ACHN (cell line): Measurements from ENCODE around the gene ARFGAP3.

Source experiments
- DNase-seq: peaks from one replicate; pipeline ENCODE4 v3.0.0-alpha.2; 2015
- in situ Hi-C: cut with HindIII; loops from 2 replicates; pipeline ENCODE4 v1.10.0; 2017; ENCODE audit warnings: low sequenced_read_pairs, low pct_ligation_motif_present, low pct_unique_long_range_greater_than_20kb

ARFGAP3 gene

DNA sequence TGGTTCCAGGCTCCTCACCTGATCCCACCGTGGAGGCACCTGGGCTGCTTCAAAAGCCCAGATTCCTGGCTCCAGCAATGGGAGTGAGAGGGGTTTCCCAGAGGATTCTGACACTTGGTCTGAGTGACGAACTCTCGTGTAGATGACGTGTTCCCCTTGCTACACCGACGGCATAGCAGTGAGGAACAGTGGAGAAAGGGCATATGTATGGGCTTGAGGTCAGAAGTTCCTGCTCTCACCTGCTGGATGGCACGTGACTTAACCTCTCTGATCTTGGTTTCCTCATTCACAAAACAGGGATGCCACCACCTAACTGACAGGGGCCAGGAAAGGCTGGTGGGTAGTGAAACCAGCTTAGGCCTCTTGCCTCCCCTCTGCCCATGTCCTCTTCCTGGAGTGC, 30.0 kb upstream of the ARFGAP3 start:
- no peak for DNase-seq
- in situ Hi-C loops = no loop called here

DNA sequence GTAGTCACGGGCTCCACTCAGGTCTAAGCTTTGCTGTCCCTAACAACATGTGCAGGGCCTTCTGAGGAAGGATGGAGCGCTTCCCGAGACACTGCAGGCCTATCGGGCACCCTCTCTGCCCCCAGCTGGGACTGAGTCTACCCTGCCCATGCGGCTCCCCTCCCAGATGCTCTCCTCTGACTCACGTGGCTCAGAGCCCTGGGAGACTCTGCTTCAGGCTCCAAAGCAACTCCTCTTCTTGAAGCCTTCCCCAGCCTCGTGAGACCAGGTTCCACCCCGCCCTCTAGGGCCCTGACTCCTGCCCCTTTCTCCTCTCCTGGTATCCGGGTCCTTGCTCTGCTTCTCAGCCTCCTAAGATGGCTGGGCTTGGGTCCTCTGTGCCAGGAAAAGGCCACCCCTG, 28.4 kb upstream of the ARFGAP3 start:
- DNase-seq = no peak
- in situ Hi-C loops = no loop called here

DNA sequence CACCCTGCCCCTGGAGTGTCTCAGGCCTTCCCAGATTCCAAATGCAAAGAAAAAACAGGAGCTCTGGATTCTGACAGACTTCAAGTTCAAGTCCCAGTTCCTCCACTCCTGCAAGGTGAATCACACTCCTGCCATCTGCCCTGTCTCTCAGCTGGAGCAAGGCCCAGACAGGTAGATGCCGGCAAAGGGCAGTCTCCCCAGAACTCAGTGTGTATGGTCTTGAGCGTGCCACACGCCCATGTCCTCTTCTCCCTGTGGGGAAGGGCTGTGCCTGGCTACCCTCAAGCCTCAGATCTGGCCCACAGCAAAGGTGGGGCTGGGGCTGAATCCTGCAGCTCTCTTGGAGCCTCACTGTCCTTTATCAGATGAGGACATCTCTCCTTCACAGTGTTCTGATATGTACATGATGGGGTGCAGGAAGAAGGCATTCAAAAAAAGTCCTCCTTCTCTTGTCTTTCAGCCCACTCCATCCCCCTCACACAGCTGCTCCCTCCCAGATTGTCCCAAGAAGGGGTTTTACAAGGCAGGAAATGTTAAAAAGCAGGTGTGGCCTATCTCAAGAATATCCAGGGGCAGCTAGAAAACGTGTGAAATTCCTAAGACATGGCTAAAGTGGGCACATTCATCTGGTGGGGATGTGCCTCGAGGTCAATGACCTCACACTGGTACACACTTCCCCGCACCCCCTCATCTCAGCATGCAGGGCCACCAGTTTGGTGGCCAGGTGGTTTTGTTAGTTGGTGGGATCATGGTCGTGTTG, 27.7 kb upstream of the ARFGAP3 start:
- in situ Hi-C loops = no loop called here
- no peak for DNase-seq

DNA sequence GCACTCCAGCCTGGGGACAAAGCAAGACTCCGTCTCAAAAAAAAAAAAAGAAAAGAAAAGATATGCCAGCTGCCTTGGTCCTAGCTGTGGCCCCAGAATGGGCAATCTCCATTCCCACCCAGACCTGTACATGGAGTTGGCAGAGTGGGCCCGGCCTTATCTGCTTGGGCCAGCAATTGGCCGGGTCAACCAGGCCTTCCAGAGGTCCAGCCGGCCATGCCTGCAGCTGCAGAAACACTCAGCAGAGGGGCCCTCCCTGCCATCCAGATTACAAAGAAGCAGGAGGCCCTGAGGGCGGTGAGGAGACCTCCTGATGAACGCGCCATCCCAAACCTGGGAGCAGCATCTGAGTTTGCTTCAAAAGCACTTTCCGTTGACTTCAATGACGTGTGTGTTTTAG, 26.9 kb upstream of the ARFGAP3 start:
- in situ Hi-C loops = no loop called here
- DNase-seq = no peak

DNA sequence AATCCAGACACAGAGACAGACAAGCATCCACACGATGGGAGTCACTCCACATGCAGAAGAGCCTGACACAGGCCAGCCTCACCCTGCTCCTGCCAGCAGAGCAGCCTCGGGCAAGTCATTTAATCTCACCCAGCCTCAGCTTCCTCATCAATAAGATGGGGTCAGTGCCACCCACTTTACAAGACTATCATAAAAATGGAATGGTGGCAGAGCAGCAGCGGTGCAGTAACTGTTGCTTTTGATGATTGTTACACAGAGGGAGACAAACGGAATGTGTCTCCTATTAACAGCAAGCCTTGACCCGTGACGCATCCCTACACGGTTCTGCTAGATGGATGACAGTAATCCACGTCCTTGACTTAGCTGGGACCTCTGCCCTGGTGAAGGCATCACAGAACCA, 26.0 kb upstream of the ARFGAP3 start:
- DNase-seq = no peak
- in situ Hi-C loops = no loop called here

DNA sequence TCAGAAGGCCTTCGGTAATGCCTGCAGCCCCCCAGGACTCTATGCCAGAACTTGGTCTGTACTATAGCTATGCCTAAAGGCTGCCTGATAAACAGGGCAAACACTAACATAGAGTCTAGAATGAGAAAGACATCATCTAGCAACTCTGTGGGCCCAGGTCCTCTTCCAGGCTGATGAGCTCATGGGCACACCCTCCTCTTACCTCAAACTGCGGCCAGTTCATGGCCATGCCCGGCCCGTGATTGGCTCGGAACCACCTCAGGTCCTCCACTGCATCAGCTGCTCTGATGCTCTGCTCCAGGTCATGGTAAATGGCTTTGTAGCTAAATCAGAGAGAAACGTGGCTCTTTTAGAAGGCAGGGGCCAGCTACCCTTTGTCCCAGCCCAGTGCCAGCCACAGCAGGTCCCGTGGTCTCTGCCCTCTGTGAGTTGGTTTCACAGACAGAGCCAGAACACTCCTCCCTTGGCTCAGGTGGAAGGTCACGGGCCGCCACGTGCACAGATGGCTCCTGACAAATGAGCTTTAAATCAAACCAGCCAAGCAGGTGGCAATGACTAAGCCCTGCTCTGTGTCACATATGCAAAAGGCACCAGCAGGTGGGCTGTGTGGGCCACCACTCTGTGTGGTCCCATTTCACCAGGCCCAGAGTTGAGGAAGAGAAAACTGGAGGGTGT, 25.0 kb upstream of the ARFGAP3 start:
- no peak for DNase-seq
- in situ Hi-C loops = no loop called here

DNA sequence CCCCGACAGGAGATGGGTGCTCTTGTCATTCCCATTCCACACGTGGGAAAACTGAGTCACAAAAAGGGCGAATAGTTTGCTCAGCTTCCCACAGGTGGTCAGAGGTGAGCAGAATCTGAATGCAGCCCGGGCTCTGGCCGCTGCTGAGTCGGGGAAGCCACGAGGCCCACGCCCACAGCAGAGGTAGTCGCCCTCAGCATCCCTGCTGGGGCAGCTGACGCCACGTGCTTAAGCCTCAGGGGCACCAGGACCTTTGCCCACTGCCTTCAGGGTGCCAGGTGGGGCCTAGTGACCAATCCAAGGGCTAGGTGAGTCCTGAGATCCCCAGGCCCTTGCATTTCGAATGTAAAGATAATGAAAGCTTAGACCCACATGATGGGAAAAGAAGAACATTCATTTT, 24.2 kb upstream of the ARFGAP3 start:
- no peak for DNase-seq
- in situ Hi-C loops = no loop called here

DNA sequence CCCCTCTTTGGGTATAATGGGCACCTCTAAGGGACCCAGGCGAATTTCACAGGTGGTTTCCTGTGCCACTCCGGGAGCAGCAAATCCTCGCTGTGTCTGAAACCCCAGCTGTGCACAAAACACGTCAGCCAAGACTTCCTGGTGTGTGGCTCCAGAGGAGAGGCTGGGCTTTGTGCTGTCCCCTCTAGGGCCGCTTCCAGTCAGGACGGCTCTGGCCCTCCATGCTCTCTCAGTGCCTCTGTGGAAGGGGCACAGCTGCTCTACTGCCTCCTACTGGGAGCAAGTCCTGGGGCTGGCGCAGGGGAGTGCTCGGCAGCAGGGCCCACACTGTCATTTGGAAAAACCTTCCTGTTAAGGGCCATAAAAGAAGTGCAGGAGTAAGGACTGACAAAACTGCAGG, 23.7 kb upstream of the ARFGAP3 start:
- no peak for DNase-seq
- in situ Hi-C loops = no loop called here

DNA sequence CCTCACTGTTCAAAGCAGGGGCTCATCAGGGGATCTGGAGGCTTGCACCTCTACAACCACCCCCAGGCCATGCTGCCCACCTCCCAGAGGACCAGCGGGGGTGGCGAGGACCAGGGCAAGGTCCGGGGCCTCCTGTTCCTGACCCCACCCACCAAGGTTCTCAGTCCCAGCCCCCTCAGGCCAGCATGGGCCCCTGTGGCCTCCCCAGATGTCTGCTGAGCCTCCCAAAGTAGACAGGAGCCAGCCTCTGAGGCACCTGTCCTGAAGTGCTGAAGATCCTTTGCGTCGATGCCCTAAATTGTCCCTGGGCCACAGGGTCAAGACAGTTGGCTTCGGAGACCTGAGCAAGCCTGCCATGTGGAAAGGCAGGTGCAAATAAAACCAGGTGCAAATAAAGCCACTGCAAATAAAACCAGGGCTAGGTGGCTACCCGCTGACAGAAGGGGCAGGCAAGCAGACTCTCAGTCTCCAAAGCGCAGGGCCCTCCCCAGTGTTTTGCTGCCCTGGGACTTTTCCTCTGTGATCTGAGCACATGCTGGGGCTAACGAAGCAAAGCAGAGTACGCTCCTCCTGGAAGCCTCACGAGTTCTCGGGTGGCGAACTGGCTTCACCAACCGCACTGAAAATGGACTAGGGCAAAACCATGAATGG, 22.4 kb upstream of the ARFGAP3 start:
- no peak for DNase-seq
- in situ Hi-C loops = no loop called here

DNA sequence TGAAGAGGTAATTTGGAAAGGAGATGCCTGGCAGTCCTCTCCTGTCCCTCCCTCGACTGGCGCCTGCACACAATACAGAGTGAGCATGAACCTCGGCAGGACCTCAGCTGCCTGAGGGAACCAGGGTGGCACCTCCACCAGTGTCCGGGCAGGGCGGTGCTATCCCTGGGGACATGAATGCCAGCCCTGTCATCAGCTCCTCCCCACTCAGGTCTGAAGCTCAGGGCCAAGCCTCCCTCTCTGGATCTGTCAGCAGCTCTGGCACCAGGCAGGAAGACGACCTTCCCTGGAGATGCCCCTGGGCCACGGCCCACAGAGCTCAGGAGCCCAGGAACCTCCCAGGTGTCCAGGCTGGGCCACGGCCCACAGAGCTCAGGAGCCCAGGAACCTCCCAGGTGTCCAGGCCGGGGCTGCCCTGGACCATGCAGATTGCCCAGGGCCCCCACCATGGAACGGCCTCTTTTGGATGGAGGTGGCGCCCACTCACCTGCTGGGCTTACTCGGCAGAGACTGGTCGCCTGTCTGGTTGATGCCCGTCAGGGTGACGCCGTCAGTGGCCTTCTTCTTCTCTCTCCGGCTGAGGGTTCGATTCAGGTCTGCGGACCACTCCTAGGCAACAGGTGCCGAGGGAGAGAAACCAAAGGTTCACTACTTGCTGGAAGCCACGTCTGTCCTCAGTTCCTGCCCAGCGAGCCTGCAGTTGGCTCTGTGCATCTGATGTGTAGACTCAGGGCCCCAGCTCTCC, 21.7 kb upstream of the ARFGAP3 start:
- in situ Hi-C loops = no loop called here
- DNase-seq = no peak

DNA sequence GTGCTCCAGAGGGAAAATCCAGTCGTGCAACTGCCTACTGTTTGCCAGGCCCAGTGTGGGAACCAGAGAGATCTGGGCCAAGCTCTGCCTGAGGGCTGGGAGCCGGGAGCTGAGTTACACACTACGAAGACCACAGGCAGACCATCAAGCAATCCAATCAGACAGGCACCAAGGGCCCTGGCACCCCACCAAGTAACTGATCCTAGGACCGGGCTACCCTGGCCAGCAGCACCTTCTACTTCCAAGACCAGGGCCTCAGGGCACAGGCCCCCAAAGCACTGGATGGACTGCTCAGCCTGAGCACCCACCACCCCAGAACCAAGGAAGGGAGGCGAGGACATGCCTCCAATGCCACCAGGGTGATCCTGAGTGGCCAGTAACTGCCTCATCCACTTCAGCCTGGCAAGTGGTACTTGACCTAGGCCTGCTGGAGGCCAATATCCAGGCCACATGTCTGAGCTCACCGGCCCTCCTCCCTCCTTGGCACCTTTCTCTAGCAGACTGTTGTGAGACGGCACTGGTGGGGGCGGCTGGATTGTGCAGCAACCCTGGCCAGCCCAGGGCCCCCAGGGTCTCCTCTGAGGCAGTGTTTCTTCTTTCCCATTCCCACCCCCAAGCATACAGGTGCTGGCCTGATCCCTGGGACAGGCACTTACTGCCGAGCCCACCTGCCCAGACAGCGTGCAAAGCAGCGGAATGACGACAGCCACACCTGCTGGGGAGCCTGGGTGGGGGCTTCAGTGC, 20.7 kb upstream of the ARFGAP3 start:
- DNase-seq = no peak
- in situ Hi-C loops = no loop called here

DNA sequence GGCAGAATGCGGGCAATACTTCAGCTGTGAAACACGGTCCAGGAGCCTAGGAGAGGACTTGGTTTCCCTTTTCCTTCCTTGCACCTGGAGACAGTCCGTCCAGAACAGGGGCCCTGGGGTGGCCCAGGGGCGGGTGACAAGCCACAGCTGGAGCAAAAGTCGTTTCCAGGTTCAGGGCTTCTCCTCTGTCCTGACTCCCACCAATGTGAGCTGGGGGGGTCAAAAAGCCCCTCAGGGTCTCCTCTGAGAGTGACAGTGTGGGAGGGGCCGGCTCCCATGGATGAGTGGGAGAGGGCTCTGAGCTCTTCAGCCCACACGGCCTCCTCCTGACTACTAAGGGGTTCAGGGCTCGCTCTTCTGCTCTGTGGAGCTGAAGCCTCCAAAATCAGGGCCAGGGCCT, 20.1 kb upstream of the ARFGAP3 start:
- DNase-seq = no peak
- in situ Hi-C loops = no loop called here

DNA sequence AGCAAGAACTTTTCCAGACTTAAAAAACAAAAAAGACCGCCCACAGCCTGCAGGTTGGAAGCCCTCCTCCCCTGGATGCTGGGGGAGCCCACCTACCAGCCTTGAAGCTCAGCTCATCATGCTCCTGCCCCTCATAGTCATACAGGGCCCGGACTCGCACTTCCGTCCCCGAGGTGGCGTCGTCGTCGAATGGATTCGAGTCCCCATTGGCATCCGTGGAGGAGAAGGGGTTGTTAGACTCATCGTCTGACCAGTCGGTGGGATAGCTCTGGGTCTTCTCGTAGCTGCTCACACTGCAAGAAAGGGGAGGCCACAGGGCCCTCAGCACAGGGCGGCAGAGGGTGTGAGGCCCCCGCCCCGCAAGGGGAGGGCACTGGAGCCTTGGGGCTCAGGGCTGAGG, 19.0 kb upstream of the ARFGAP3 start:
- in situ Hi-C loops = no loop called here
- no peak for DNase-seq

DNA sequence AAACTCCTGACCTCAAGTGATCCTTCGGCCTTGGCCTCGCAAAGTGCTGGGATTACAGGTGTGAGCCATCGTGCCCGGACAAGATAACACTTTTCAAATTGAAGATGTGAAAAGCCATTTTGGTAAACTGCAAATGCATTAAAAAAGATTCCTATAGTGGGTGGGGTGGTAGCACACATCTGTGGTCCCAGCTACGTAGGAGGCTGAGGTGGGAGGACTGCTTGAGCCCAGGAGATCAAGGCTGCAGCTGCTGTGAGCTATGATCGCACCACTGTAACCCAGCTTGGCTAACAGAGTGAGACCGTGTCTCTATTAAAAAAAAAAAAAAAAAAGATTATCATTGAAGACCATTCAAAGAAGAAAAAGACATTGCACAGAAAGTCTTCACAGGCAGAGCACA, 16.9 kb upstream of the ARFGAP3 start:
- in situ Hi-C loops = no loop called here
- no peak for DNase-seq

DNA sequence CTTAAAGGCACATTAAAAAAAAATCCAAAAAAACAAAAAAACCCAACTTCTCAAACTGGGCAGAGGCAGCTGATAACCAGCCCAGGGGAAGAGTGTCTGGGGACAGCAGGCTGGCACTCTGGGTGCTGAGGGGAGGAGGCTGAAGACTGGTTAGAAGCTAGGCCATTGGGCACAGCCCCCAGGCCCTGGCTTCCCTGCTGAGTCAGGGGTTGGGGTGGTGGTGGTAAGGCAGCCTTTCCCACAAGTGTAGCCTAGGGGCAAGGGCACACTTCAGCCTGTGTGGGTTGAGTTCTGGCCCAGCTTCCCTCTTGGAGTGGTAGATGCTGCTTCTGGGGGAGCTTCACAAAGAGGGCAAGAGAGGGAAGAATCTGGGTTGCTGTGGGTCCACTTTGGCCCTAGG, 16.3 kb upstream of the ARFGAP3 start:
- in situ Hi-C loops = no loop called here
- no peak for DNase-seq

DNA sequence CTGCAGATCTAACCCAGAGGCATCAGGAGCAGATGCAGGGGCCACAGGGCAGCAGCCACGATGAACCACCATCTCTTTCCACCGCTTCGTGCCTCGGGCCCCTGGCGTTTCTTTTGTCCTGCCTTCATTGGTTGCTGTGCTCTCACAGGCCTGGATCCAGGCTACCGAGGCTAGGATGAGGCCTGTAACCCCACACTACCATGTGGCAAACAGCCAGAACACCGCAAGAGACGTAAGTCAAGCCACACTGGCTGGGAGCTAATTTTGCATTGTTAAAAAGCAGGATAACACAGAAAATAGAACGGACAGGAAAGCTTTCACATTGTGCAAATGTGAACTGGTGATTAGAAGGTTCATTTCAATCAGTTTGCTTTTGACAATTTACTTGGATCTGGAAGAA, 15.7 kb upstream of the ARFGAP3 start:
- in situ Hi-C loops = no loop called here
- DNase-seq = no peak

DNA sequence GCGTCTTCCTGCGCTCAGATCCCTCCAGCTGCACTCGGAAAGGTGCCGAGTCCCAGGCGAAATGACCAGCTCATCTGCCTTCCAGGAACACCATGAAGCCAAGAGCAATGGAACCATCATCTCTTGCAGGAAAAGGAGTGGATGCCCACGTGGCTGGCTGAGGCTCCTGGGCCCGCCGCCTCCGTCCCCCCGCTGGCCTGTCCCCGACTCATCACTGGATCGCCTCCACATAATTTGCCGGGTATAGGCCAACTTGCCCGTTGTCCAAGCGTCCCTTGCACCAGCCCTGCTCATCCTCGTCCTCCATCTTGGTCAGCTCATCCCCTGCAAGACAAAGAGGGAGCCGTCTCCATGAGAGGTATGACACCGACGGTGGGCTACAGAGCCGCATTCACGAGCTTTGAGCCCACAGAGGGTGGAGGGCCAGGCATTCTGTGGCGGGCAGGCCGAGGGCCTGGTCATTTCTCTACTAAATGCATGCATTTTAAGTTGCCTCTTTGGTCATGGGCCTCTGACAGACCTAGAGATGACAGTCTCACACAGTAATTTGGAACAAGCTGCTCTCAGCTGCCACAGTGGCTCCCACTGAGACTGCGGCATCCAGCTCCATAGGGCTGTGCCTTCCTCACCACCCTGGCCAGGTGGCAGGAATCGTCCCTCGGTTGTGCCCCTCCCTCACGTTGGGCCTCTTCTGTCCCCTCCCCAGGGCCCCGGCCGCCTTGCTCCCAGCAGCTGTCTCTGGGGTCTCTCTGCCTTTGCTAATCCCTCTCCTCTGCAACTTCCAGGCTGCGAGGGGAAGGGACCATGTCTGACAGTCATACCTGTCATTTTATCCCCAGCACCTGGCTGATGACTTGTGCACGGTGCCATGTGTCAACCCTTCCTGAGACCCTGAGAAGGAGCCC, 14.3 kb upstream of the ARFGAP3 start:
- in situ Hi-C loops = no loop called here
- DNase-seq = no peak
